Kidney (tissue), 14 donors: ENCODE measurements around the gene WWC1. TPM values are rescaled to one million over a fixed set of nuclear protein-coding genes. Genes with fewer than 3 reads are reported as not detected.
A peak's percentile ranks its signal among the peaks of the same experiment; 100 is the strongest.

Source experiments
- DNase-seq, 5 donors: peaks; one replicate each; pipeline ENCODE4 v3.0.0-alpha.2; 2013 to 2020
- FAIRE-seq: peaks from 2 replicates; lab custom pipeline; 2012; peaks lifted over from hg19 to GRCh38; lab: Jason Lieb, UNC
- H3K27ac ChIP-seq, 2 donors: one replicate each; pipeline ENCODE4 v1.7.0; 2013; ENCODE audit warnings: low read depth in 2 of 2, low read length in 2 of 2, inconsistent platforms in 1 of 2
- H3K27me3 ChIP-seq: one replicate; pipeline ENCODE4 v1.7.1; 2013; ENCODE audit warnings: low read length, inconsistent platforms; ENCODE audit not compliant: control insufficient read depth, insufficient read depth
- H3K36me3 ChIP-seq, 3 donors: one replicate each; pipeline versions ENCODE4 v1.7.0 to v1.7.1; 2013; ENCODE audit warnings: low read length in 3 of 3, control low read depth in 1 of 3, inconsistent platforms in 1 of 3; ENCODE audit not compliant: insufficient read depth in 3 of 3, control insufficient read depth in 2 of 3
- H3K4me1 ChIP-seq, 3 donors: one replicate each; pipeline versions ENCODE4 v1.7.0 to v1.7.1; 2013; ENCODE audit warnings: low read length in 3 of 3, inconsistent platforms in 1 of 3, low read depth in 1 of 3; ENCODE audit not compliant: control insufficient read depth in 2 of 3, insufficient read depth in 2 of 3
- H3K4me3 ChIP-seq, 3 donors: one replicate each; pipeline versions ENCODE4 v1.7.0 to v1.8.1; 2013; ENCODE audit warnings: low read length in 3 of 3, control low read depth in 1 of 3, inconsistent platforms in 1 of 3
- H3K9ac ChIP-seq, 3 donors: one replicate each; pipeline versions ENCODE4 v1.7.0 to v1.7.1; 2013; ENCODE audit warnings: low read length in 3 of 3, control low read depth in 1 of 3, inconsistent platforms in 1 of 3
- H3K9me3 ChIP-seq, 3 donors: one replicate each; pipeline versions ENCODE4 v1.7.0 to v1.7.1; 2013; ENCODE audit warnings: low read length in 3 of 3, control low read depth in 1 of 3, inconsistent platforms in 1 of 3; ENCODE audit not compliant: control insufficient read depth in 2 of 3, insufficient read depth in 1 of 3
- CTCF ChIP-seq: IDR thresholded peaks from 3 replicates; pipeline ENCODE4 v1.5.1; 2012; ENCODE audit warnings: mild to moderate bottlenecking, moderate library complexity, borderline replicate concordance; ENCODE audit not compliant: insufficient read depth; ENCODE audit errors: extremely low read depth
- intact Hi-C: fragments of 100-400 bp; cut with DNase I; formaldehyde crosslinking; loops from one replicate; pipeline ENCODE4 v1.11.1; 2022
- polyA plus RNA-seq: library from polyadenylated mRNA; stranded (reverse); fragments of 350-450 nt; fragmentation: Illumina TruSeq; extraction: RNeasy Lipid Tissue Mini Kit (QIAGEN cat#74804); gene quantifications from one replicate; pipeline ENCODE4 v1.2.3, GENCODE V29; 2014; ENCODE audit warnings: low read depth, low replicate concordance; ENCODE audit not compliant: insufficient read depth
- total RNA-seq: library from RNA; stranded (reverse); fragmentation: NEBNext Ultra II Directional; extraction: Animal tissue kit (Norgen Biotek cat#: 25700); gene quantifications from one replicate; pipeline ENCODE4 v1.2.1, GENCODE V29; 2021
- donor health status: control.
- donor health status: control.
- donor health status: control.
- donor health status: control.
- donor health status: control.
- donor health status: DM: yes; HTN: yes; CAD: no.
- donor health status: Normal renal cell carcinoma (clear cell type).

The WWC1 gene
- total and polyA plus RNA-seq, 2 donors from 2014 or later: 74.4 to 174 TPM

DNA sequence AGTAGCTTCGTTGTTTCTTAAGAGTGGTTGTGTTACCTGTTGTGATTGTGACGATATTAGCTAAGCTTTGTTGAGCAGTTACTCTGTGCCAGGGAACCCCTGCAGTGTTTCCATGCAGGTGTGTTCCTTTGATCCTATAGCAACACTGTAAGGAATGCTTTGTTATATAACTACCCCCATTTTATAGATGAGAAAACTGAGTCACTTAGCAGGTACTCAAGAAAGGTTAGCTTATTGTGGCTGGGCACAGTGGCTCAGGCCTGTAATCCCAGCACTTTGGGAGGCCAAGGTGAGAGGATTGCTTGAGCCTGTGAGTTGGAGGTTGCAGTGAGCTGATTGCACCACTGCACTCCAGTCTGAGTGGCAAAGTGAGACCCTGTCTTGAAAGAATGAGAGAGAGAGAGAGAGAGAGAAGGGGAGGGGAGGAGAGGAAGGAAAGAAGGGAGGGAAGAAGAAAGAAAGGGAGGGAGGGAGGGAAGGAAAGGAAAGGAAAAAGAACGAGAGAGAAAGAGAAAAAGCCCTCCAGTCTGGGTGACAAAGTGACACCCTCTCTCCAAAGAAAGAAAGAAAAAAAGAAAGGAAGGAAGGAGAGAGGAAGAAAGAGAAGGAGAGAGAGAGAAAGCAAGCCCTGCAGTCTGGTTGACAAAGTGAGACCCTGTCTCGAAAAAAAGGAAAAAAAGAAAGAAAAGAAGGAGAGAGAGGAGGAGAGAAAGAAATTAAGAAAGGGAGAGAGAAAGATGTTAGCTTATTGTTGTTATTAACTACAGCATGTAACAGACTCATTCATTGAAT, 109.2 kb downstream of the WWC1 start:
- intact Hi-C loops: no loop called here
- FAIRE-seq: no peak
- no peak for DNase-seq
- H3K27ac ChIP-seq: no peak overlapping the region
- no peaks in the 10 kb centered on the region for H3K9me3 ChIP-seq
- no peak overlapping the region for H3K9ac ChIP-seq
- no peak for TF ChIP-seq CTCF
- H3K36me3 ChIP-seq: peaks cover 2 to 35% (median 11%) of the 10 kb centered on the region in 3 donors
- H3K4me3 ChIP-seq: no peak overlapping the region
- H3K27me3 ChIP-seq: no peaks in the 10 kb centered on the region
- peaks cover 0 to 3% (median 0%) of the 10 kb centered on the region in 3 donors for H3K4me1 ChIP-seq

DNA sequence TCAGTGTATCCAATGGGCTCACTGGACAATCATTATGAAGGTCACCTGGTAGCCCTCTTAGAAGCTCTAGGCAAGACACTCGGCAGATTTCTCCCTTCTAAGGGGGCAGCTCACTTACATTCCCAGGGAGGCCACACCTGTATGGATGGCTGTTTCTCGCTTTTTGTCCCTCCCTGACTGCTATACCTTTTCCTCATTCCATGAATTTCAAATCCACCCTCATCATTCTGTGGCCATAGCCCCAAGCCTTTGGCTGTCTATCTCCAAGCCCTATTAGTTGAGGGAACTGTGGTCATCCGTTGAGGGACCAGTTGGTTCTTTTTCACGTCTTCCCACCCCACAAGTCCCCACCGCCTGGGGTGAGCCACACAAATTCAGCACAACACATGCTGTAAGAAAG, 109.8 kb downstream of the WWC1 start:
- H3K27ac ChIP-seq: no peak overlapping the region
- H3K4me3 ChIP-seq: no peak overlapping the region
- no peaks in the 10 kb centered on the region for H3K9me3 ChIP-seq
- FAIRE-seq (no peak), DNase-seq (no peak)
- peaks cover 2 to 39% (median 11%) of the 10 kb centered on the region in 3 donors for H3K36me3 ChIP-seq
- H3K27me3 ChIP-seq: no peaks in the 10 kb centered on the region
- no peak overlapping the region for H3K9ac ChIP-seq
- intact Hi-C loops: no loop called here
- peaks cover 0 to 3% (median 0%) of the 10 kb centered on the region in 3 donors for H3K4me1 ChIP-seq
- no peak for TF ChIP-seq CTCF

DNA sequence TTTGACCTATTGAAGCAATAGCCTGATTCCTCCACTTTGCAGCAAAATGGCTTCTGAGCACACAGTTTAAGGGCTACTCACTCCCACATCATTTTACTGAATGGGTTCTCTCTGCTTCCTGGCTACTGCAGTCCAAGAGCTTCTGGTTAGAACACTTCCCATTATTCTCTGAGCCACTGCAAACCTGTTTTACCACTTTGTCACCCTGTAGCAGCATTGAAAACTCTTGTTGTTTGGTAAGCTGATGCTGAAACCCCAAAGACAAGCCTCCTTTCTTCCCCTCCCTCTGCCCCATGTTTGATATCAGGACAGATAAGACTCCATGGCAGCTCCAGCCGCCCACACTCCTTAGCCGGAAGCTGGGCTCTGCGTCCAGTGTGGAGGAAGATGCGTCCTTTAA, 110.4 kb downstream of the WWC1 start:
- Histone ChIP-seq H3K9me3 (no peaks in the 10 kb centered on the region), H3K4me3 (no peak overlapping the region), H3K9ac (no peak overlapping the region), H3K4me1 (peaks cover 0 to 3% (median 0%) of the 10 kb centered on the region in 3 donors), H3K27ac (peak overlapping the region in 1 of 2 donors; percentile 3), H3K27me3 (no peaks in the 10 kb centered on the region), H3K36me3 (peaks cover 2 to 40% (median 11%) of the 10 kb centered on the region in 3 donors)
- FAIRE-seq: no peak
- intact Hi-C loops: no loop called here
- TF ChIP-seq CTCF: no peak
- peak in 3 of 5 donors; percentile 28 to 76 (median 75) for DNase-seq
